GM19397 (cell line): ENCODE measurements around the gene TYMP.

Source experiments
- ATAC-seq: cut with Tn5 transposase; IDR thresholded peaks from one replicate; pipeline ENCODE4 v1.9.1; 2021; ENCODE audit warnings: mild to moderate bottlenecking, moderate library complexity; ENCODE audit not compliant: unreplicated experiment

Gene TYMP

GRCh38 chr22:50563413-50564160, 33.8 kb upstream of the TYMP start:
- ATAC-seq: no peak

- ATAC-seq: peak; percentile 90
Observed at GRCh38 chr22:50562523-50563412, 33.0 kb upstream of the TYMP start, which contains the start of gene SYCE3. Gene SYCE3 (minus strand): TSS chr22:50562919. CDS start chr22:50556405, 6,514 bp downstream.

DNA sequence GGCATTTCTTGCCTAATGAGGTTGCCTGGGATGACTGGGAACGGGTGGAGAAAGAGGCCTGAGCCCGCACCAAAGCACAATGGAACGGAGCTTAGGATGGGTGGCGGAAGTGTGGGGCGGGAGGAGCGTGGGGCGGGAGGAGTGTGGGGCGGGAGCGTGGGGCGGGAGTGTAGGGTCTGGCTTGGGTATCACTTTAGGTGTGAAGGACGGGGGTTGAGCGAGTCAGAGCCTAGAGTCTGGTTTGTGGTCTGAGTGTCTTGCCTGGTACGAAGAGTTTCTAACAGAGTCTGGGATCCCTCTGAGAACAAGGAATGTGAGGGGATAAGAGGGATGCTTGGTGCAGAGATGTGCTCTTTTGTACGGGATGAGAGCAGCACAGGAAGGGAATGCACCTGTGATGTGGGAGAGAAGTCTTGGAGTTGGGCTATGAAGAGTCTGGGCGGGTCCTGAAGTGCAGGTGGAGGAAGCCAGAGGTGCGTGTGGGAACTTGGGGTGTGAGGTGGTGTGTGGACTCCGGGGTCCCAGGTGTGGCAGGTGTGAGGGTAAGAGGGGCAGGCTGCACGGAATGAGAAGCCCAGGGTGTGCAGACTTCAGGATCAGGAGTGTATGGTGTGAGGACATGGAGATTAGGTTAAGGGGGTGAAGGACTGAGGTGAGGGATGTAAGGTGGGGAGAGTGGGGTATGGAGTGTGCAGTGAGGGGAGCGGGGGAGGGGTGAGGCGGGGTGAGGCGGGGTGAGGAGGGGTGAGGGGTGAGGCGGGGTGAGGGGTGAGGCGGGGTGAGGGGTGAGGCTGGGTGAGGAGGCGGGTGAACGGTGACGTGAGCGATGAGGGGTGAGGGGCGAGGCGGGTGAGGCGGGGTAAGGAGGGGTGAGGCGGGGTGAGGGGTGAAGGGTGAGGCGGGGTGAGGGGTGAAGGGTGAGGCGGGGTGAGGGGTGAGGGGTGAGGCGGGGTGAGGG, 31.9 kb upstream of the TYMP start:
- ATAC-seq: no peak

DNA sequence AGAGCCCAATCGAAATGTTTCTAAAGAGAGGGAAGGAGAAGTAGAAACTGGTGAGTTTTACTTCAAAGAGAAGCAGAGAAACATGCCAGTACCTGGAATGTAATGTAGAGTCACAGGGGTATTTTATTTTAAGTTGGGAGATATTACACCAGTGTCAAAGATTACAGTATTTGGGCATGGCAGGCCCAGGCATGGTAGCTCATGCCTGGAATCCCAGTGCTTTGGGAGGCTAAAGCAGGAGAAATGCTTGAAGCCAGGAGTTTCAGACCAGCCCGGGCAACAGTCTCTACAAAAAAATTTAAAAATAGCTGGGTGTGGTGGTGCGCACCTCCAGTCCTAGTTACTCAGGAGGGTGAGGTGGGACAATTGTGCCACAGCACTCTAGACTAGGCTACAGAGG, 30.2 kb upstream of the TYMP start:
- no peak for ATAC-seq

GRCh38 chr22:50556703-50557102, 26.9 kb upstream of the TYMP start:
- no peak for ATAC-seq

DNA sequence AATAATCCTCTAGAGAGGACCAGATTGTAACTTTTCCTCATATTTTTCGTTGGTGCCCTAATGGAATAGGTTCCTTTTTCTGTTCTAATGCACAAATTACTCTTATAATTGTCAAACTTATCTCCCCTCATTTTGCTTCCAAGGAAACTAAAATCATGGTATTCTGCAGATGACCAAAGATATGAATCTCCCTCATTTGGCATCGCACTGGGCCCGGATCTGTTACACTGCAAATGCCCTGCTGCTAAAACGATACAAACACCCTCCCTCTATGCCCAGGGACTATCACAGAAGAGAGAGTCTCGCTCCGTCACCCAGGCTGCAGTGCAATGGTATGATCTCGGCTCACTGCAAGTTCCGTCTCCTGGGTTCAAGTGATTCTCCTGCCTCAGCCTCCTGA, 23.5 kb upstream of the TYMP start:
- no peak for ATAC-seq

DNA sequence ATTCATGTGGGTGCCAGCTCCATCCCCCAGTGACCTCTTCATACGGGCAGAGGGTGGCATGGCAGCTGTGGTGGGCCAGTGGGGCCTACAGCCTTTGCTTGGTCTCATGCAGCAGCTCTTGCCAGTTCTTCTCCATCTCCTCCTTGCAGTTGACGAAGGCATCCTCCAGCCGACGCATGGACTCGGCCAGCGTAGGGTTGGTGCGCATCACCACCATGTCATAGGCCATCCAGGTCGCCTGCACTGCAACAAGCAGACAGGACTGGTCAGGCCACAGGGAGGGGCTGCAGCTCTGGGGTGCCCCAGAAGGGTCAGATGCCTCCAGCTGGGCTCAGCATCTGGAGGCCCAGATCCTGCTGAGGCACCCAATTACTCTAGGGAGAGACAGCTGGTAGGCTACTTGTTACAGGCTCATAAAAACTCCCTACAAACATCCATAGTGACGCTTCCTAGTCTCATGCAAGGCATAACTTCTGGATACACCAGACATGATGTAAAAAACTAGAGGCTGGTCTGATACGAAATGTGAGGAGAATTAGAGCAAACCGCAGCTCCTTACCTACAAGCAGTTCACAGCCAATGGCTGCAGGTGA, 21.4 kb upstream of the TYMP start:
- ATAC-seq: no peak

DNA sequence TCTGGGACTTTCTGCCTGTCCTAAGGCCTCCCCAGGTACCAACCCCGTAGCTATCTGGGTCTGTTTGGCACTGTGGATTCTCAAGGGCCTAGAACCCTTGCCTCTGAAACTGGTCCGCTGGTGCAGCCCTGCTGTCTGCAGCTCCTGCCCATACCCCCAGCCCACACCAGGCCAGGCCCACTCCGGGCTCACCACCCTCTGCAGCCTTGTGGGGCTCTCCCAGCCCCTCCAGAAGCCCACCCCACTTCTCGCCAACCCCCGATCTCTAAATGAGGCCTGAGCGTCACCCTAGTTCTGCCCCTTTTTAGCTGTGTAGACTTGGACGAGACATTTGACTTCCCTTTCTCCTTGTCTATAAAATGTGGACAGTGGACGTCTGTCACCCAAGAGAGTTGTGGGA, 20.6 kb upstream of the TYMP start:
- no peak for ATAC-seq

- no peak for ATAC-seq
Observed at GRCh38 chr22:50548921-50549790, 19.3 kb upstream of the TYMP start.

DNA sequence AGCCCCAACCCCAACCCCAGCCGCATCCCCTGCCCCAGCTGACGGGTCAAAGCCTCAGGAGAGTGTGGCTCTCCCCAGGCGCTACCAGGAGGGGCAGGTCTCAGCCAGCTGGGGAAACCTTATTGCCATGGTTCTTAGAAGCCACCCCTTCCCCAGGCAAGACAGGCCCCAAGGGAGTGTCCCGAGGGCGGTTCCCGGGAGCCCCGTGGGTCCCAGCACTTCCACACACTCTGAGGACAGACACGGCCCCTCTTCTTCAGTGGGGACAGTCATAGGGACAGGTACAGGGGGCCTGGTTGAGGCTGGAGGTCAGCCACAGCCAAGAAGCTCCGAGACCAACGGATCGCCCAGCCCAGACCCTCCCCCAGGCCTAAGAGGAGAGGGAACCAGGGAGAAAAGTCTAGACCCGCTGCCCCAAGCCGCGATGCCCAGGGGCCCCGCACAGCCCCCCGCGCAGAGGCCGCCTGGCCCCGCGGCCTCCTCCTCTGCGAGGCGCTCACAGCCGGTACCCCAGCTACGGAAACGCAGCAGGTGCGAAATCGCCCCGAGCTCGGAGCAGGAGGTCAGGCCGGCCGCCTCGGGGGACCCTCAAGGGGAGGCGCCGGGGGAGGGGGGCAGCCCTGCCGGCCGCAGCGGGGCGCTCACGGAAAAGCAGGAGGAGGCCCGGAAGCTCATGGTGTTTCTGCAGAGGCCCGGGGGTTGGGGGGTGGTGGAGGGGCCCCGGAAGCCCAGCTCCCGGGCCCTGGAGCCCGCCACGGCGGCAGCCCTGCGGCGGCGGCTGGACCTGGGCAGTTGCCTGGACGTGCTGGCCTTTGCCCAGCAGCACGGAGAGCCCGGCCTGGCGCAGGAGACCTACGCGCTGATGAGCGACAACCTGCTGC, 18.5 kb upstream of the TYMP start:
- no peak for ATAC-seq

DNA sequence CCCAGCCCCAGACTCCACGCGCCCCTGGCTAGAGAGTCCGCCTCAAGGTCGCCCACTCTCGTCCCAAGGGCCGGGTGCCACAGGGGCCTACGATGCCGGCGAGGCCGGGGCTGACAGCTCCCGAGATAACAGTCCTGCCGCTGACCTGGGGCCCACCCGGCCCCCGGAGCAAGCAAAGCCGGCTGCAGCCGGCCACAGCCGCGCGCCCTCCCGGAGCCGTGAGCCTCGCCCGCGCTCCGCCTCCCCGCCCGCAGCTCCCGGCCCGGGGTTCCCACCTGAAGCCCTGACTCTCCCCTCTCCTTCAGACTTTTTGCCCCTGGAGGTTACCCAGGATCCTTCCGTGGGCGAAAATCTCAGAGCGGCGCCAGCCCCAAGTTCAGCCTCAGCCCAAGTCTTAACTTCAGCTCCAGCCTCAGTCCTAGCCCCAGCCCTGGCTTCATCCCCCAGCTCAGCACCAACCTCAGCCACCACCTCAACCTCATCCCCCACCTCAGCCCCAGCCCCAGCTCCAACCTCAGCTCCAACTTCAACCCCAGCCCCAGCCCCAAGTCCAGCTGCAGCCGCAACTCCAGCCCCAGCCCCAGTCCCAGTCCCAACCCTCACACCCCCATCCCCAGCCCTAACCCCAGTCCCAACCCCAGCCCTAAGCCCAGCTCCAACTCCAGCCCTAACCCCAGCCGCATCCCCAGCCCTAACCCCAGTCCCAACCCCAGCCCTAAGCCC, 17.6 kb upstream of the TYMP start:
- ATAC-seq: no peak

DNA sequence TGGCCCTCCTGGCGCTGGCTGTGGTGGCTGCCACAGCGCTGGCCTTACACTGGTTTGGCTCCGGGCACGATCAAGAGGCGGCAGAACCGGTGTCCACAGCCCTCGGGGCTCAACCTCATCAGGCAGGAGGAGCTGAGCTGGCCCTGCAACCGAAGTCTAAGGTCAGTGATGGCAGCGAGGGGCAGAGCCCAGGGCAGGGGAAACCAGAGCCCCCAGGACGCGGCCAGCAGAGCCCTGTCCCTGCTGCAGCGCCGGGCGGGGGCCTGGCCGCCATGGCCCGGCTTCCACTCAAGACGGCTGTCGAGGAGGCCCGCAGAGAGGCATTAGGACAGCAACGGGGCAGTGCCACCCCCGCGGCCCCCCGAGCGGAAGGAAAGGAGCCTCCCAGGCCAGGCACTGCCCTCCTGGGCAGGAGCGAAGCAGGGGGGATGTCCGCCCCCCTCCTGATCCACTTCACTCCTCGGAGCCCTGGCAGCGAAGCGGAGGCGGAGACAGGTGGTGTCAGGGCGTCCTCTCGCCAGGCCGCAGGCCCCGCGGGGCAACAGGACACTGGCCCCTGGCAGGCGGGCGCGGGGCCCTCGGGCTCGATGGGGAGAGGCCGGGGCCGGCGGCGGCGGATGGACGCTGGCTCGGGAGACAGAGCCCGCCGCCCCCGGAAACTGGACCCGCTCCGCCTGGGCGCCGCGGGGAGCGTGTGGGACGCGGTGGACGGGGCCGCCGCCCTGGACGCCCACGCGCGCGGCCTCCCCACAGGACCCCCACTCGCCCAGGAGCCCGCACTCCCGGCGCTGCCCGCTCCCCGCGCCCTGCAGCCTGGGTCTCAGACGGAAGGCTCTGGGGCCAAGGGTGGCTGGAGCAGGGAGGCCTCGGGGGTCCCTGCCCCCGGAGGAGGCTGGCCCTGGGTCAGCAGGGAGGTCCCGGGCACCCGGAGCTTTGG, 16.8 kb upstream of the TYMP start:
- no peak for ATAC-seq

- ATAC-seq: no peak
Observed at GRCh38 chr22:50545522-50546325, 15.9 kb upstream of the TYMP start, which contains the start of gene KLHDC7B. Gene KLHDC7B (plus strand): TSS chr22:50545899. CDS start chr22:50546244, 345 bp downstream.

GRCh38 chr22:50544746-50545253, 15.0 kb upstream of the TYMP start:
- no peak for ATAC-seq

DNA sequence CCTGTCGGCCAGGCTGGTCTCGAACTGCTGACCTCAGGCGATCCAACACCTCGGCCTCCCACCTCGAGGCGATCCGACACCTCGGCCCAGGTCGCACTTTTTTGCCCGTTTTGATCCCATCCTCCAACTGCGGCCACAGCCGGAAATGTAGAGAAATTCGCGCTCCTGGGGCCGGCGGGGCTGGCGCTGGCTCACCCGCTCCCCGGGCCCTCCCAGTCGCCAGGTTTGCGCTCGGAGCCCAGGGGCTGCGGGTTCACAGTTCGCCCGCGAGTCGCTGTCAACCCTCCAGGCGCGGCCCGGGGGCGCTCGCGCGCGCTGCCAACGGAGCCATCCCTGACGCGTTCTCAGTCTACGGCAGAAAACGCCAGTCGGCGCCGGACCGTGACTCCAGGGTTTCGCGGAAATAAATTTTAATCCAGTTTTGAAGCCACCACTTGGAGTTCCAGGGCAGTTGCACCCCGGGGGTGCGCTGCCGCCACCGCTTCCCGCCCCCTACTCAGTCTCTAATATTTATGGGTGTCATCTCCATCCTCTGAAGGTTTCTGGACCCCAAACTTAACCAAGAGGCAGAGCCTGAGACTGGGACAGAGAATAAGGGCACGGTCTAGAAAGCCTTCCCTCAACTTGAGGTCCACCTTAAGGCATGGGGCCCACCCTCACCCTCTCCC, 14.4 kb upstream of the TYMP start:
- no peak for ATAC-seq
